Loucy (cell line): ENCODE data around the gene KIRREL3.

ENCODE experiments used
- H2AFZ ChIP-seq: fragments of 200-600 bp; sonication (generic); 2 replicates; pipeline ENCODE4 v1.6.0; 2016; ENCODE audit warnings: antibody characterized with exemption, mild to moderate bottlenecking, low read length, moderate library complexity
- H3F3A ChIP-seq: fragments of 200-600 bp; 2 replicates; pipeline ENCODE4 v1.6.0; 2016; ENCODE audit warnings: antibody characterized with exemption, low read depth, mild to moderate bottlenecking
- H3K27me3 ChIP-seq: fragments of 200-600 bp; sonication (generic); 2 replicates; pipeline ENCODE4 v1.6.1; 2014; ENCODE audit warnings: low read length, mild to moderate bottlenecking; ENCODE audit not compliant: insufficient read depth, poor library complexity, severe bottlenecking
- H3K36me3 ChIP-seq: fragments of 200-600 bp; sonication (generic); 2 replicates; pipeline ENCODE4 v1.6.1; 2016; ENCODE audit warnings: low read length; ENCODE audit not compliant: insufficient read depth
- H3K4me1 ChIP-seq: fragments of 200-600 bp; sonication (generic); 2 replicates; pipeline ENCODE4 v1.5.1; 2014; ENCODE audit warnings: low read length, mild to moderate bottlenecking; ENCODE audit not compliant: insufficient read depth, poor library complexity, severe bottlenecking
- H3K4me2 ChIP-seq: fragments of 200-600 bp; sonication (generic); 2 replicates; pipeline ENCODE4 v1.6.0; 2014; ENCODE audit warnings: antibody characterized with exemption, low read length, low read depth, mild to moderate bottlenecking; ENCODE audit not compliant: poor library complexity, severe bottlenecking
- H3K4me3 ChIP-seq: fragments of 200-600 bp; sonication (generic); 2 replicates; pipeline ENCODE4 v1.5.1; 2014; ENCODE audit warnings: low read length, mild to moderate bottlenecking, mixed read lengths; ENCODE audit not compliant: poor library complexity, severe bottlenecking
- H3K79me2 ChIP-seq: fragments of 200-600 bp; sonication (generic); 2 replicates; pipeline ENCODE4 v1.6.1; 2014; ENCODE audit warnings: low read length; ENCODE audit not compliant: insufficient read depth
- H3K9ac ChIP-seq: fragments of 200-600 bp; sonication (generic); 2 replicates; pipeline ENCODE4 v1.6.0; 2014; ENCODE audit warnings: mild to moderate bottlenecking, low read depth, low read length, moderate library complexity; ENCODE audit not compliant: poor library complexity, severe bottlenecking
- H3K9me2 ChIP-seq: fragments of 200-600 bp; sonication (generic); replicated peaks from 2 replicates; pipeline ENCODE4 v1.6.1; 2016; ENCODE audit warnings: low read depth, low read length, mixed read lengths
- H3K9me3 ChIP-seq: fragments of 200-600 bp; sonication (generic); 2 replicates; pipeline ENCODE4 v1.6.1; 2014; ENCODE audit warnings: mild to moderate bottlenecking, antibody characterized with exemption, low read length, low read depth; ENCODE audit not compliant: insufficient read depth
- H4K20me1 ChIP-seq: fragments of 200-600 bp; sonication (generic); 2 replicates; pipeline ENCODE4 v1.6.0; 2014; ENCODE audit warnings: antibody characterized with exemption, low read length, mild to moderate bottlenecking; ENCODE audit not compliant: insufficient read depth, poor library complexity, severe bottlenecking
- EZH2phosphoT487 ChIP-seq: fragments of 200-600 bp; IDR thresholded peaks from 2 replicates; pipeline ENCODE4 v1.6.1; 2018; ENCODE audit warnings: antibody characterized with exemption, mild to moderate bottlenecking, moderate library complexity, borderline replicate concordance
- TF ChIP-seq, protein P1 (sequence below): fragments of 200-600 bp; sonication (generic); conservative IDR thresholded peaks from 2 replicates; pipeline ENCODE4 v1.5.1; 2014; ENCODE audit warnings: mild to moderate bottlenecking, antibody characterized with exemption, low read length

Gene KIRREL3

DNA sequence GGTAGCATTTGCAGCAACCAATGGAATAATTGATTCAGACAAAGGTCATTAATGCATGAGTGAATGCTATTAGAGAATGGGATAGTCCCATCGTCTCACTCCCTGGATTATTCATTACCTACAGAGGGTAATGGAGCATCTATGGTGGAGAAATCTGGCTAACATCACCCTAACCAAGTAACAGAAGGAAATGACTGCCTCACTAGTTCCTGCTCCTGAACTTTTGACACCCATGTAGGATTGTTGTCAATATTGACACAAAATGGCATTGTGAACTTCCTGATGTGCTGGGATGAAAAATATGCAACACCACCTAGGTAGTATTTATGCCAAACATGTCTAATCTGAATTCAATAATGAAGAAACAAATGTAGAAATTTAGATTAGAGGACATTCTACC is 44.0 kb upstream of the KIRREL3 start:
- TF ChIP-seq, protein P1, sequence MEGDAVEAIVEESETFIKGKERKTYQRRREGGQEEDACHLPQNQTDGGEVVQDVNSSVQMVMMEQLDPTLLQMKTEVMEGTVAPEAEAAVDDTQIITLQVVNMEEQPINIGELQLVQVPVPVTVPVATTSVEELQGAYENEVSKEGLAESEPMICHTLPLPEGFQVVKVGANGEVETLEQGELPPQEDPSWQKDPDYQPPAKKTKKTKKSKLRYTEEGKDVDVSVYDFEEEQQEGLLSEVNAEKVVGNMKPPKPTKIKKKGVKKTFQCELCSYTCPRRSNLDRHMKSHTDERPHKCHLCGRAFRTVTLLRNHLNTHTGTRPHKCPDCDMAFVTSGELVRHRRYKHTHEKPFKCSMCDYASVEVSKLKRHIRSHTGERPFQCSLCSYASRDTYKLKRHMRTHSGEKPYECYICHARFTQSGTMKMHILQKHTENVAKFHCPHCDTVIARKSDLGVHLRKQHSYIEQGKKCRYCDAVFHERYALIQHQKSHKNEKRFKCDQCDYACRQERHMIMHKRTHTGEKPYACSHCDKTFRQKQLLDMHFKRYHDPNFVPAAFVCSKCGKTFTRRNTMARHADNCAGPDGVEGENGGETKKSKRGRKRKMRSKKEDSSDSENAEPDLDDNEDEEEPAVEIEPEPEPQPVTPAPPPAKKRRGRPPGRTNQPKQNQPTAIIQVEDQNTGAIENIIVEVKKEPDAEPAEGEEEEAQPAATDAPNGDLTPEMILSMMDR, result no peak
- TF ChIP-seq EZH2phosphoT487, result no peak
- H3K4me2 ChIP-seq, result no peak overlapping the region
- H3K27me3 ChIP-seq, result no peaks in the 10 kb centered on the region
- no peaks in the 10 kb centered on the region for H3K36me3 ChIP-seq
- H3K4me3 ChIP-seq, result no peak overlapping the region
- H3K4me1 ChIP-seq, result no peaks in the 10 kb centered on the region
- H3F3A ChIP-seq, result no peaks in the 10 kb centered on the region
- H3K9ac ChIP-seq, result no peak overlapping the region
- no peaks in the 10 kb centered on the region for H4K20me1 ChIP-seq
- no peaks in the 10 kb centered on the region for H3K9me2 ChIP-seq
- no peaks in the 10 kb centered on the region for H3K9me3 ChIP-seq
- H2AFZ ChIP-seq, result no peak overlapping the region
- no peaks in the 10 kb centered on the region for H3K79me2 ChIP-seq

DNA sequence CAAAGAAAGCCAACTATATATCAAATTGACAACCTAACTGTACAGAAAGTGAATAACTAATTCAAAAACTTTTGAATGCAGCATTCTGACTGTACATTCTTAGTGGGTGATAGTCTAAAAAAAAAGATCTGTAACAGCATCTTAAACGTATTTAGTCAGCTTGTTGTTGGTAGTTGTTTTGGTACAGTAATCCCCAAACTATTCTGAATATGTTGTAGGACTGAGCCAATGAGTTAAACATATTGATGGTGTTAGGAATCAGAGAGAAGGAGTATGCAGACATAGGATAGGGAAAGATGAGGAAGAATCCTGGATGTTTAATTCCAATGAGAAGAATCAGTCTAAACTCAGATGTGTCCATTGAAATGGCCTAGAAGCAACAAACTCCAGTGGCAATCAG is 41.9 kb upstream of the KIRREL3 start:
- Histone ChIP-seq H2AFZ (no peak overlapping the region), H3K36me3 (no peaks in the 10 kb centered on the region), H3K27me3 (no peaks in the 10 kb centered on the region), H4K20me1 (no peaks in the 10 kb centered on the region), H3K9me3 (no peaks in the 10 kb centered on the region), H3K4me1 (no peaks in the 10 kb centered on the region), H3K79me2 (no peaks in the 10 kb centered on the region), H3K4me2 (no peak overlapping the region), H3K9me2 (no peaks in the 10 kb centered on the region), H3K9ac (no peak overlapping the region), H3F3A (no peaks in the 10 kb centered on the region), H3K4me3 (no peak overlapping the region)
- TF ChIP-seq, protein P1, result no peak
- no peak for TF ChIP-seq EZH2phosphoT487

DNA sequence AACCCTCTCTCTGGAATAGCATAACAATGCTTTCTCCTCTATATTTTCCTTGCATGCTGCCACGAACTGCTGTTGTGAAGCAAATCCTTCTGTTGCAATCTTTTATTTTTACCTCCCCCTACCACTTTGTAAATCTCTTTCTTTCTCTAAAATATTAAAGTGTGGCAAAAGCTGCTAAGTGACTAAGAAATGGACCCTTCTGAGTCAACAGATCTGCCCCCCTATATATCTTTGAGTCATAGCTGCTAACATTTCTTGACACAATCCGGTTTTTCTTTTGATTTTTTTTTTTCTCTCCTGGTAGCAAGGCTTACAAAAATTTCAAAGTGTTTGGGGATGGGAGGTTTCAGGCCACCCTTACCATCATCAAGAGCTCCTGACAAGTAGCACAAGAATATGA is 39.0 kb upstream of the KIRREL3 start:
- no peak overlapping the region for H3K4me2 ChIP-seq
- H3K36me3 ChIP-seq, result no peaks in the 10 kb centered on the region
- no peaks in the 10 kb centered on the region for H3K9me3 ChIP-seq
- no peaks in the 10 kb centered on the region for H3K9me2 ChIP-seq
- H3K9ac ChIP-seq, result no peak overlapping the region
- H2AFZ ChIP-seq, result no peak overlapping the region
- H3K4me3 ChIP-seq, result no peak overlapping the region
- no peaks in the 10 kb centered on the region for H3K27me3 ChIP-seq
- H3K79me2 ChIP-seq, result no peaks in the 10 kb centered on the region
- H3K4me1 ChIP-seq, result no peaks in the 10 kb centered on the region
- H4K20me1 ChIP-seq, result no peaks in the 10 kb centered on the region
- no peaks in the 10 kb centered on the region for H3F3A ChIP-seq
- TF ChIP-seq, protein P1, result no peak
- TF ChIP-seq EZH2phosphoT487, result no peak
